GM18511 (cell line): ENCODE data around the gene LRRC9.

Experiments
- ATAC-seq: cut with Tn5 transposase; IDR thresholded peaks from one replicate; pipeline ENCODE4 v1.9.1; 2021; ENCODE audit warnings: mild to moderate bottlenecking, moderate library complexity; ENCODE audit not compliant: unreplicated experiment

Gene LRRC9

GRCh38 chr14:60106339-60106738 lies 186.4 kb downstream of the LRRC9 start:
- no peak for ATAC-seq

- no peak for ATAC-seq
These were observed 187.5 kb downstream of the LRRC9 start for GRCh38 chr14:60107477-60107876.

GRCh38 chr14:60111732-60112131 lies 191.8 kb downstream of the LRRC9 start:
- ATAC-seq, result no peak
